Ascending aorta (tissue), 2 donors: Measurements from ENCODE around the gene IFT22. TPM values are rescaled to one million over a fixed set of nuclear protein-coding genes. Genes with fewer than 3 reads are reported as not detected.

Experiments used
- DNase-seq, 2 donors: peaks; one replicate each; pipeline ENCODE4 v3.0.0-alpha.2; 2019; ENCODE audit warnings: low spot score in 2 of 2
- H3K27ac ChIP-seq, 2 donors: fragments of 200-600 bp; sonication (generic); one replicate each; pipeline ENCODE4 v1.5.1; 2016 to 2017; ENCODE audit warnings: mild to moderate bottlenecking in 1 of 2
- H3K27me3 ChIP-seq: fragments of 200-600 bp; sonication (generic); one replicate; pipeline ENCODE4 v1.5.1; 2017
- H3K36me3 ChIP-seq, 2 donors: fragments of 200-600 bp; sonication (generic); one replicate each; pipeline ENCODE4 v1.5.1; 2016
- H3K4me1 ChIP-seq, 2 donors: fragments of 200-600 bp; sonication (generic); one replicate each; pipeline ENCODE4 v1.5.1; 2016 to 2017; ENCODE audit warnings: mild to moderate bottlenecking in 1 of 2
- H3K4me3 ChIP-seq, 2 donors: fragments of 200-600 bp; sonication (generic); one replicate each; pipeline ENCODE4 v1.5.1; 2016 to 2017; ENCODE audit warnings: mild to moderate bottlenecking in 1 of 2
- H3K9me3 ChIP-seq, 2 donors: fragments of 200-600 bp; sonication (generic); one replicate each; pipeline ENCODE4 v1.5.1; 2016
- CTCF ChIP-seq, 3 experiments: fragments of 200-600 bp in 2 of 3; fragments of 450-650 bp in 1 of 3; sonication (generic) in 2 of 3; IDR thresholded peaks; one replicate each; pipeline ENCODE4 v1.5.1; 2016 to 2019; ENCODE audit warnings: antibody characterized with exemption in 3 of 3, mild to moderate bottlenecking in 1 of 3, moderate library complexity in 1 of 3
- intact Hi-C: fragments of 100-400 bp; cut with DNase I; formaldehyde crosslinking; loops from one replicate; pipeline ENCODE4 v1.15.1; 2023
- total RNA-seq: library from RNA; depleted of rRNA; stranded (reverse); fragments of >200 nt; gene quantifications from one replicate; pipeline ENCODE4 v1.1.0, GENCODE V29; 2016

IFT22 gene
- total RNA-seq, 1 donor from 2014 or later: 19.8 TPM

DNA sequence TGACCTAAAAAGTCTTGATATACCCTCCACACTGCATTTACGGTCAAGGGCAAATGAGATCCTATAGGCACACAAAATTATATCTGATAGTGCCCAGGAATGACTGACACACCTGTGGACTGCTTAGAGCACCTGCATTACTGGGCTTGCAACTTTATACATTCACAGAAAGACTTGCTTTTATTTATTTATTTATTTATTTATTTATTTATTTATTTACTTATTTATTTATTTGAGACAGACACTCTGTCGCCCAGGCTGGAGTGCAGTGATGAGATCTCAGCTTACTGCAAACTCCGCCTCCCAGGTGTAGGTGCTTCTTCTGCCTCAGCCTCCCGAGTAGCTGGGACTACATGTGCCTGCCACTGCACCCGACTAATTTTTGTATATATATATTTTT, 6.5 kb upstream of the IFT22 start:
- Histone ChIP-seq H3K4me1 (no peaks in the 10 kb centered on the region), H3K36me3 (no peaks in the 10 kb centered on the region), H3K9me3 (no peaks in the 10 kb centered on the region), H3K27me3 (no peaks in the 10 kb centered on the region), H3K4me3 (no peak overlapping the region), H3K27ac (no peak overlapping the region)
- intact Hi-C loops: no loop called here
- DNase-seq: no peak
- no peak for TF ChIP-seq CTCF (IDR thresholded peaks at IDR 0.05)

DNA sequence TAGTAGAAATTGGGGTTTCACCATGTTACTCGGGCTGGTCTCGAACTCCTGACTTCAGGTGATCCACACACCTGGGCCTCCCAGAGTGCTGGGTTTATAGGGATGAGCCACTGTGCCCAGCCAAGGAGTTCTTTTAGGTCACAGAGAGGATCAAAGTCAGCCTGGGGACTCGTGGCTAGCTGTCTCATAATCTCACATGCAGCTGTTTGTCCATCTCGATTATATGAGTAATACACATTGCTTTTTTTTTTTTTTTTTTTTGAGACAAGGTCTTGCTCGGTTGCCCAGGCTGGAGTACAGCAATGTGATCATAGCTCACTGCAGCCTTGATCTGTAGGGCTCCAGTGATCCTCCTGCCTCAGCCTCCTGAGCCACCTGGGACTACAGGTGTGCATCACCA, 2.2 kb downstream of the IFT22 start:
- intact Hi-C loops: no loop called here
- H3K27ac ChIP-seq: no peak overlapping the region
- no peaks in the 10 kb centered on the region for H3K9me3 ChIP-seq
- peaks cover 12 to 22% of the 10 kb centered on the region in 2 donors for H3K36me3 ChIP-seq
- no peaks in the 10 kb centered on the region for H3K27me3 ChIP-seq
- no peak overlapping the region for H3K4me3 ChIP-seq
- H3K4me1 ChIP-seq: peaks cover 0 to 9% of the 10 kb centered on the region in 2 donors
- no peak for DNase-seq
- TF ChIP-seq CTCF (IDR thresholded peaks at IDR 0.05): no peak

- DNase-seq: no peak
- H3K4me3 ChIP-seq: no peak overlapping the region
- H3K27me3 ChIP-seq: no peaks in the 10 kb centered on the region
- H3K27ac ChIP-seq: no peak overlapping the region
- peaks cover 2 to 5% of the 10 kb centered on the region in 2 donors for H3K9me3 ChIP-seq
- intact Hi-C loops: no loop called here
- no peaks in the 10 kb centered on the region for H3K4me1 ChIP-seq
- H3K36me3 ChIP-seq: peaks cover 12 to 22% of the 10 kb centered on the region in 2 donors
- TF ChIP-seq CTCF (IDR thresholded peaks at IDR 0.05): peak in 2 of 3 experiments; percentile 38 to 48
Measured at GRCh38 chr7:101315336-101315735, 6.3 kb downstream of the IFT22 start.

DNA sequence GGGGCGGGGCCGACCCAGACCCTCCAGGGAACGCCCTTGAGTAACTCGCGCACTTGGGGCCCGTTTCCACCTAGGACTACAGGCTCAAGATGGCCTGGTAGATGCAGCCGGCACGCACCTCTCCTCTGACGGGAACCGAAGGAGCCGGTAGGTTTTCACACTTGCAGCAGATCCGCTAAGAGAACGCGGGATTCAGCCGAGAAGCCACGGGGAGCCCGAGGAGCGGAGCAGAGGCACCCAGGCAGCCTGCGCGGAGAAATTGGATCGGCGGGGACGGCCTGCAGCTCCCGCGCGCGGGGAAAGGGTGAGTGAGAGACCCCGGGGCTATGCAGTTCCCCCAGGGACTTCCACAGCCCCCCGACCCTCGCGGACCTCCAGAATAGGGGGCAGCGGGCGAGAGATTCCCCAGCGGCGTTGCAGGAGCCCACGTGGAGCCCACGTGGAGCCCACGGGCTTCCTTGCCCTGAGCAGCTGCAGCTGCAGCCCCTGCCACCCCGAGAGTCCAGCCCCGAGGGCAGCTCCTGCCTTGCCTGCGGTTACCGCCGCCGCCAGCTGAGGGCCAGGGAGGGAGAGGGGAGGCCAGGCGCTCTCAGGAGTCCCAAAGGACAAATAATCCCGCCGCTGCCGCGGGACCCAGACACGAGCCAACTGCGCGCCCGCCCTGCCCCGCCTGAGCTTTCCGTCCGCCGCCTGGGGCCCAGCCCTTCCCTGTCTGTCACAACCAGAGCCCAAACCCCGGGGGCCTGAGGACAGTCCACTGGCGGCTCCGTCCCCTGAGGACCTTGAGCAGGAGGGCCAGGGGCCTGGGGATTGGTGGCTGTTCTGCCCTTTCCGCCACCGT, 13.1 kb downstream of the IFT22 start:
- H3K27ac ChIP-seq: no peak overlapping the region
- H3K4me1 ChIP-seq: peaks cover 0 to 6% of the 10 kb centered on the region in 2 donors
- no peak for DNase-seq
- peak overlapping the region; percentile 39 to 54 for H3K4me3 ChIP-seq
- H3K27me3 ChIP-seq: peaks cover 3% of the 10 kb centered on the region
- no peak for TF ChIP-seq CTCF (IDR thresholded peaks at IDR 0.05)
- H3K9me3 ChIP-seq: peaks cover 3 to 7% of the 10 kb centered on the region in 2 donors
- H3K36me3 ChIP-seq: no peaks in the 10 kb centered on the region
- intact Hi-C loops: no loop called here

DNA sequence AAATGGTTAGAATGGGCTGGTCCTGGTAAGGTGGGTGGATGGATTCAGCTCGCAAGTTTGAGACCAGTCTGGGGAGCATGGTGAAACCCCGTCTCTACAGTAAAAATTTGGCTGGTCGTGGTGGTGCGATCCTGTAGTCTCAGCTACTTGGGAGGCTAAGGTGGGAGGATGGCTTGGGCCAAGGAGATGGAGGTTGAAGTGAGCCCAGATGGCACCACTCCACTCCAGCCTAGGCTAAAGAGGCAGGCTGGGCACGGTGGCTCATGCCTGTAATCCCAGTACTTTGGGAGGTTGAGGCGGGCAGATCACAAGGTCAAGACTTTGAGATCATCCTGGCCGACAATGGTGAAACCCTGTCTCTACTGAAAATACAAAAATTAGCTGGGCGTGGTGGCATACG, 15.3 kb downstream of the IFT22 start:
- Histone ChIP-seq H3K36me3 (no peaks in the 10 kb centered on the region), H3K27me3 (peaks cover 15% of the 10 kb centered on the region), H3K4me3 (no peak overlapping the region), H3K4me1 (peaks cover 0 to 6% of the 10 kb centered on the region in 2 donors), H3K9me3 (peaks cover 8 to 12% of the 10 kb centered on the region in 2 donors), H3K27ac (no peak overlapping the region)
- no peak for DNase-seq
- no peak for TF ChIP-seq CTCF (IDR thresholded peaks at IDR 0.05)
- intact Hi-C loops: no loop called here
